ENCODE data around the gene SMARCD1.

Gene SMARCD1

DNA sequence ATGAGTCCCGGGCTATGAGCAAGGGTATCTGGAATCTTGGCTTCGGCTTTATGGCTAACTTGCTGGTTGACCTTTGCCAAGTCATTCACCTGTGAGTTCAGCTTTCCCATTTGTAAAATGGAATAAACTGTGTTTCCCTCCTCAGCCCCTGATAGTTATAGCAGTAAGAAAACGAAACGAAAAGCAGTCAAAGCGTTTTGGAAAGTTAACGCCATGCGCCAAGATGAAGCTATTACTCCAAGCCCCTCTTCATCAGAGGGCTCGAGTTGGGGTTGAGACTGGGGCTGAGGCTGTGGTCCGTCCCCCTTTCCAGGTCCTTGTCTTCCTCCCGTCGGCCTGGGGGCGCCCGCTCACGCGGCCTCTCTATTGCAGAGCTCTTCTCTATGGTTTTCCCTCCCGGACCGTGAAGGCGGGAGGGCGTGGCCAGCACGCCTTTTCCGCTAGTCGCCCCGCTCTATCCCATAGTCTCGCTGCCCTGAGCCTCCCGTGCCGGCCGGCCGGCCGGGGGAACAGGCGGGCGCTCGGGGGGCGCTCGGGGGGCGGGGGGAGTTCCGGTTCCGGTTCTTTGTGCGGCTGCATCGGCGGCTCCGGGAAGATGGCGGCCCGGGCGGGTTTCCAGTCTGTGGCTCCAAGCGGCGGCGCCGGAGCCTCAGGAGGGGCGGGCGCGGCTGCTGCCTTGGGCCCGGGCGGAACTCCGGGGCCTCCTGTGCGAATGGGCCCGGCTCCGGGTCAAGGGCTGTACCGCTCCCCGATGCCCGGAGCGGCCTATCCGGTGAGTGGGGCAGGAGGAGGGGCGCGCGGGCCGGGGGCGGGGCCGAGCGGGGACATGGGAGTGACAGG lies at the start of gene SMARCD1:
Gene SMARCD1, plus strand, starts transcription at position 568 of the 840 bp plus-strand sequence. Its CDS starts 28 bp downstream, at position 596.
- DNase-seq: peak; percentile 84

GRCh38 chr12:50038336-50038735 lies 46.8 kb upstream of the SMARCD1 start:
- DNase-seq: no peak

- DNase-seq: peak; percentile 29
These were observed 45.8 kb upstream of the SMARCD1 start for GRCh38 chr12:50039151-50039835.

DNA sequence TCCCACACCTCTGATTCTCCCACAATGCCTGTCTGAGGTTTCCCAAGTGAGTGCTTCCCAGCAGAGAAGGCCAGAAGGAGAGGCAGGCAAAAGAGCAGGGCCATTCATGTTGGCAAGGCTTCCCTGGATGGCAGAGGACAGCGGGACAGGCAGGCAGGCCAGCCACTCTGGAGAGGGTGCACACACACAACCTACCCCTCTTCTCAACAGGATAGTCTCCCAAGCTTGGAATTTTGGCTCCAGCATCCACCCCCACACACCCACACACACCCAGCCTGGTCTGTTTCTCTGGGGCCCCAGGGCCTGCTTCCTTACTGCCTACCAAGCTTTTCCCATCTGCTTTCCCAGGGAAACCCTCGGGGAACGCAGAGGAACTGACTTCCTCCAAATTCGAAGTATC lies 44.5 kb upstream of the SMARCD1 start:
- DNase-seq: no peak

DNA sequence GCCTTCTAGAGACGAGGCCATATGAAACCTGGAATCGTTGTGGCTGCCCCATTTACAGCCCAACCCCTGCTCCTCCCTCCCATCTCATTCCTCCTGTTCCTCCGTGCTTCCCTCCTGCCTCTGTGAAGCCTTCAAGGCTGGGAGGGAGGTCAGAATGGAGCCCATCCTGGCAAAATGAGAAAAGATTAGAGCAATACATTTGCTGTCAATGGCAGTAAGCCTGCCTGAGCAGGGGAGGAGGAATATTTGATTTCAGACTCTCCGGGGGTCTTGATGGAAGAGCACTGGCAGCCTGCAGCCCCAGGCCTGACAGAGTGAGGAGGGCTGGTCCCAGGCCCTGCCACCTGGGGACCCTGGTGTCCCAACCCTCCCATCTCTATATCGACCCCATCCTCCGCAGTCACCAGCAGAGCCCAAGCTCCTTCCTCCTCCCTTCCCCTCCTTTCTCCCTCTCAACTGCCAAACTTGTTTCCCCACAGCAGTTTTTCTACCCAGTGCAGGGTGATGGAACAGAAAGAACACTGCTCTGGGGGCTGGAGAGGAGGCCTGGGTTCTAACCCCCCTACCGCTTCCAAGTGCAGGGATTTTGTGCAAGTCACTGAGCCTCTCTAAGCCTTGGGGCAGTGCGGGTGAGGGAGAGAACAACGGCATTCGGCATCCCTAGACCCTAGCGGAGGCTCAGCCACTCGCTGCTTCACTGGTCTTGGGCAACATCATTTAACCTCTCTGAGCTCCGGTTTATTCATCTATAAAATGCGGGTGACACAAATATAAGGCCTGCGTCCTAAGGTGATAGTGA lies 43.9 kb upstream of the SMARCD1 start:
- DNase-seq: no peak

- no peak for DNase-seq
These were observed 43.2 kb upstream of the SMARCD1 start for GRCh38 chr12:50041962-50042361.

DNA sequence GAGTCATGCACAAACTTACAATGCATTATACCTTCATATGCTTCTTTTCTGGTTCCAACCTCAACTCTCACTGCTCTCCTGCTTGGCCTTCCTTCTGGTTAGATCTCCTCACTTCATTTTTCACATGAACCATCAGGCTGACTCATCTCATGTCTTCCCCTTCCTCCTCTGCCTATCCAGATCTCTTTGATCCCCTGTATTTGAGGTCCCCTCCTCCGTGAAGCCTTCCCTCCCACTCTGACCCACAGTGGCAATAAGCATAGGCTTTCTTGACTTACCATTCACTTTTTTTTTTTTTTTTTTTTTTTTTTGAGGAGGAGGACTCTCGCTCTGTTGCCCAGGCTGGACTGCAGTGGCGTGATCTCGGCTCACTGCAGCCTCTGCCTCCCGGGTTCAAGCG lies 42.4 kb upstream of the SMARCD1 start:
- no peak for DNase-seq

- no peak for DNase-seq
These were observed 41.8 kb upstream of the SMARCD1 start for GRCh38 chr12:50043308-50043707.

DNA sequence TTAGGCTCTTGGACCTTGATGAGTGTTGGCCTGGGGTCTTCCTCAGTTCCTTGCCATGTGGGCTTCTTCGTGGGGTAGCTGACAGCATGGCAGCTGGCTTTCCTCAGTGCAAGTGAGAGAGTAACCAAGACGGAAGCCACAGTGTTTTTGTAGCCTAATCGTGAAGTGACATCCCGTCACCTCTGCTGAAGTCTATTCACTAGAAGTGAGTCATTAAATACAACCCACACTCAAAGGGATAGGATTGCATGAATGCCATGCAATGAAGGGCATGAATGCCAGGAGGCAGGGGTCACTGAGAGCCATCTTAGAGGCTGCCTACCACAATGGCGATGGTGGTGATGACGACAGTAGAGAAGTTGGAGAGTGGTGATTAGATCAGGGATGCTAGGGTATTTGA lies 41.3 kb upstream of the SMARCD1 start:
- no peak for DNase-seq

DNA sequence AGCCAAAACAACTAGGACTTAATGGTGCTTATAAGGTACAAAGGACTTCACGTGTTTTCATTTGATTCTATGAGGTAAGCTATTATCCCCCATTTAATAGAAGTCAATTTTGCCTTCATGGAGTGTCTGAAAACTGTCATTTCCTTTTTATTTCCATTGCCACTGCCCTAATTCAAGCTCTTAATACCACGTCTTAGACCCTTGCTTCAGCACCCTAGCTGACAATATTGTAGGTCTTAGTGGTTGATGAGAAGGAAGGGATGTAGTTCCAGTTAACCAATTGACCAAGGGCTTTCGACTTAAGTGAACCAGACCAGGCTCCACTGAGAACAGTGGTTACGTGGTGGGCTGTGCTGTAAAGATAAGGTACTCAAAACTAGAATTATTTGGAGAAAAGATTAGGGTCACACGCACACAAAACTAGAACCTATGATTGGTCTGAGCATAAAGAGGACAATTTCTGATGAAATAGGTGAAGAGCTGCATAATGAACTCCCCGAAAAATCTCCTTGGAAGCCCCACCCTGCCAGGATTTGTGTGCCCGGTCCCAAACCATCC lies 37.4 kb upstream of the SMARCD1 start:
- no peak for DNase-seq

GRCh38 chr12:50049254-50050118 lies 35.7 kb upstream of the SMARCD1 start:
- DNase-seq: no peak

GRCh38 chr12:50050119-50050385 lies 35.1 kb upstream of the SMARCD1 start:
- no peak for DNase-seq

- no peak for DNase-seq
These were observed 34.6 kb upstream of the SMARCD1 start for GRCh38 chr12:50050410-50051098.

DNA sequence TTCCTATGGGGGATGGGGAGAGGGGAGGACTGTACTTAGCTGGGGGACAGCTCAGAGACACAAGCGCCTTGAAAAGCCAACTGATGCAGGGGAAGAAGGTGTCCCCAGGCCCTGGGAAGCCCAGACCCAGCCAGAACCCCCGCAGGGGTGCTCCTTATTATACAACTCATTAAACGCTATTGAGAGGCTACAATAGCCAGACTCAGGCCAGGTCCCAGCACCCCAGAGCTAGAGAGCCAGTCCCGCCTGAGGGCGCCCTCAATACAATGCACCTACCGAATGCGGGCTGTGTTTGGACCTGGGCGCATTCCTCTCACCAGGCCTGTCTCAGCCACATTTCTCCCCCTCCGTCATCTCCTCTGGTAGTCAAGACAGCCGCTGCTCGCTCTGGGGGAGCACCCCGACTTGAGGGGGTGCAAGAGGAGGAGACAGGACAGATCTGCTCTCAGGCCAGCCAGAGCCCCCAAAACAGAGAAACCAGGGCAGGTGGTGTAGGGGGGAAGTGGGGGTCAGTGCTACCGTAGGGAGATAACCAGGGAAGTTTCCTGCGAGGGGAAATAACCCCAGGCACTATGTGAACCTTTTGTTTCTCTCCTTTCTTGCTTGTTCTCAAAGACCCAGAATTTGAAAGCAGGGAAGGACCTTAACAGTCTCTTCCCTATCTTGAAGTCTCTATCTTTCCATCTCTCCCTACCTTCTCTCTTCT lies 33.9 kb upstream of the SMARCD1 start:
- no peak for DNase-seq

- DNase-seq: no peak
These were observed 32.6 kb upstream of the SMARCD1 start for GRCh38 chr12:50052544-50052943.

- DNase-seq: no peak
These were observed 32.2 kb upstream of the SMARCD1 start for GRCh38 chr12:50052964-50053363.

- DNase-seq: no peak
These were observed 31.6 kb upstream of the SMARCD1 start for GRCh38 chr12:50053583-50053982.

DNA sequence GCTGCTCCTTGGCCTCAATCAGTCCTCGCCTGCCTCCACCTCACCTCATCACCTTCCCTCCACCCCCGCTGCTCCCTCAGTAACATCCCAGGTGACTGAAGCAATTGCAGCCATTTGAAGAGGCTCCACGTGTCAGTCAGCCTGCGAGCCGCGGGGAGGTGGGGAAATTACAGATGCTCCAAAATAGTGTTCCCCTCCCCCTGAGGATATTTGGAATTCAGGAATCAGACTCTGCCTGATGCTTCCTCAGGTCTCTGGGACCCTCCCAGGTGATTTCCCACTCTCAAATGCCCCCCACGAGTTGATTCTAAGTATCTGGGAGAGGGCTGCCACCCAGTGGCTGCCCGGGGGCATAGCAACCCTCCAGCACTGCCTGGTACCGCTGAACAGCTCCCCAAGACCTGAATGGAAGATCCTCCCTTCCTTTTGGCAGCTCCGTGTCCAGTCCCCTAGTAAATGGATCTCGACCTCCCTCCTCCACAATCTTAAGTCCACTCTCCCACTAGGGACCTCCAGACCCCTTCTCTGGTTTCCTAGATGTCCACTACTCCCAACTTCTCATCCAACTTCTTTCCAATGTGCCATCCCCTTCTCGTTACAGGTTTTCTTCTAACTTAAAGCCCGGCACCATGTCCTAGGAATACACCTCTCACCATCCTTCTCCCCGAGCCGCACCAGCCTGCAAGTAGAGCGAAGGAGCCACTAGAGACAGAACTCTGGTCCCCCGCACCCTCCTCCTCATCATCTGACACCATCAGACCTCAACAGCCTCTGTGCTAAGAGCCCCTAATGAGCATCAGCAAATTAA lies 29.1 kb upstream of the SMARCD1 start:
- no peak for DNase-seq

GRCh38 chr12:50056639-50056976 lies 28.5 kb upstream of the SMARCD1 start:
- no peak for DNase-seq

Measured in NCI-H1417 treated with DMSO at 0.1 percent for 48 hours (cell line).